ENCODE data around the gene EFCAB6. TPM values are rescaled to one million over a fixed set of nuclear protein-coding genes. Genes with fewer than 3 reads are reported as not detected.
A peak's percentile ranks its signal among the peaks of the same experiment; 100 is the strongest.

EFCAB6 gene
- total and polyA plus RNA-seq, 7 experiments from 2014 or later: 0.08 to 1.4 (median 0.39) TPM; not detected in 1

GRCh38 chr22:43483669-43484068, 328.4 kb downstream of the EFCAB6 start:
- Mint-ChIP-seq H3K36me3 (no peaks in the 10 kb centered on the region), H3K27me3 (peaks cover 0 to 4% (median 0%) of the 10 kb centered on the region in 5 donors), H3K4me3 (no peak overlapping the region), H3K9me3 (peaks cover 0 to 2% (median 0%) of the 10 kb centered on the region in 11 donors), H3K4me1 (peaks cover 3 to 23% (median 17%) of the 10 kb centered on the region in 7 donors), H3K27ac (no peak overlapping the region)
- DNase-seq (no peak), ATAC-seq (no peak)
- Histone ChIP-seq H3K36me3 (ENCODE audit: control insufficient read depth in 2 of 3, insufficient read depth in 3 of 3, low read length in 3 of 3) (no peaks in the 10 kb centered on the region), H3K27ac (ENCODE audit: low read depth, low read length) (no peak overlapping the region), H3K9me3 (ENCODE audit: control insufficient read depth in 2 of 3, low read length in 3 of 3) (no peaks in the 10 kb centered on the region), H3K4me3 (ENCODE audit: low read length) (no peak overlapping the region), H3K27me3 (ENCODE audit: control insufficient read depth in 2 of 2, insufficient read depth in 2 of 2, low read length in 2 of 2) (no peaks in the 10 kb centered on the region), H3K4me1 (ENCODE audit: control insufficient read depth in 2 of 2, insufficient read depth in 2 of 2, low read length in 2 of 2) (no peaks in the 10 kb centered on the region)
- POLR2A ChIA-PET: no interaction called here
- CTCF ChIA-PET: no interaction called here
- intact Hi-C loops (cut with micrococcal nuclease): loop anchor here in 1 of 2 donors (5.0 kb wide), 1 partner anchor 96 kb away; no protein-coding TSS in a partner anchor

- ChIA-PET CTCF (no interaction called here), POLR2A (no interaction called here)
- Histone ChIP-seq H3K36me3 (ENCODE audit: control insufficient read depth in 2 of 3, insufficient read depth in 3 of 3, low read length in 3 of 3) (no peaks in the 10 kb centered on the region), H3K9me3 (ENCODE audit: control insufficient read depth in 2 of 3, low read length in 3 of 3) (no peaks in the 10 kb centered on the region), H3K4me1 (ENCODE audit: control insufficient read depth in 2 of 2, insufficient read depth in 2 of 2, low read length in 2 of 2) (no peaks in the 10 kb centered on the region), H3K27ac (ENCODE audit: low read depth, low read length) (no peak overlapping the region), H3K27me3 (ENCODE audit: control insufficient read depth in 2 of 2, insufficient read depth in 2 of 2, low read length in 2 of 2) (no peaks in the 10 kb centered on the region), H3K4me3 (ENCODE audit: low read length) (no peak overlapping the region)
- Mint-ChIP-seq H3K27ac (no peak overlapping the region), H3K27me3 (peaks cover 0 to 4% (median 0%) of the 10 kb centered on the region in 5 donors), H3K4me3 (no peak overlapping the region), H3K4me1 (peaks cover 3 to 23% (median 17%) of the 10 kb centered on the region in 7 donors), H3K36me3 (no peaks in the 10 kb centered on the region), H3K9me3 (peaks cover 0 to 2% (median 0%) of the 10 kb centered on the region in 11 donors)
- ATAC-seq (no peak), DNase-seq (no peak)
- intact Hi-C loops (cut with micrococcal nuclease): loop anchor here in 1 of 2 donors (5.0 kb wide), 1 partner anchor 96 kb away; no protein-coding TSS in a partner anchor
Measured at GRCh38 chr22:43483266-43483665, 328.8 kb downstream of the EFCAB6 start.

DNA sequence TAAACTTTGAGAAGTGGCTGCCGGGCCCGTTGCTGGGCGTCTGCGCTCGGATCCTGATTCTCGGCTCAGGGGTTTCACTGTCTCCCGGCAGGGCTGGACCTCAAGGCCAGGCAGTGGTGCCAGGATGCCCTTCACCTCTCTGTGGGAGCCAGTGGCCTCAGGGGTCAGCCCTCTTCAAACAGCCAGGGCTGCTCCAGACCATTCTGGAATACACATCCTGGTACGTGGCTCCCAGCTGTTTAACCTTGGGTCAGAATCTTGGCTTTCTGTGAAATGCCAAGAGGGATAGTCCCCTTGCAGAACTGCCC, 329.8 kb downstream of the EFCAB6 start:
- H3K27me3 ChIP-seq (ENCODE audit: control insufficient read depth in 2 of 2, insufficient read depth in 2 of 2, low read length in 2 of 2): no peaks in the 10 kb centered on the region
- H3K4me1 Mint-ChIP-seq: peaks cover 3 to 23% (median 17%) of the 10 kb centered on the region in 7 donors
- no peak for DNase-seq
- ChIA-PET CTCF (no interaction called here), POLR2A (no interaction called here)
- H3K36me3 Mint-ChIP-seq: no peaks in the 10 kb centered on the region
- peaks cover 0 to 2% (median 0%) of the 10 kb centered on the region in 11 donors for H3K9me3 Mint-ChIP-seq
- H3K4me3 Mint-ChIP-seq: peak overlapping the region in 7 of 10 donors; percentile 1 to 92 (median 84)
- H3K27me3 Mint-ChIP-seq: peaks cover 0 to 4% (median 0%) of the 10 kb centered on the region in 5 donors
- H3K27ac Mint-ChIP-seq: peak overlapping the region in 7 of 9 donors; percentile 66 to 97 (median 88)
- peak overlapping the region; percentile 61 for H3K27ac ChIP-seq (ENCODE audit: low read depth, low read length)
- ATAC-seq: no peak
- no peak overlapping the region for H3K4me3 ChIP-seq (ENCODE audit: low read length)
- H3K9me3 ChIP-seq (ENCODE audit: control insufficient read depth in 2 of 3, low read length in 3 of 3): no peaks in the 10 kb centered on the region
- no peaks in the 10 kb centered on the region for H3K36me3 ChIP-seq (ENCODE audit: control insufficient read depth in 2 of 3, insufficient read depth in 3 of 3, low read length in 3 of 3)
- no peaks in the 10 kb centered on the region for H3K4me1 ChIP-seq (ENCODE audit: control insufficient read depth in 2 of 2, insufficient read depth in 2 of 2, low read length in 2 of 2)
- intact Hi-C loops (cut with micrococcal nuclease): loop anchor here in 1 of 2 donors (5.0 kb wide), 1 partner anchor 95 kb away; no protein-coding TSS in a partner anchor

GRCh38 chr22:43481568-43482317, 330.4 kb downstream of the EFCAB6 start:
- no peaks in the 10 kb centered on the region for H3K9me3 Mint-ChIP-seq
- H3K27ac Mint-ChIP-seq: peak overlapping the region; percentile 66 to 97 (median 88)
- ChIA-PET POLR2A (no interaction called here), CTCF (interaction anchor here (1.2 kb wide), 1 partner anchor 95 kb away, joined by 3 read pairs; no protein-coding TSS in a partner anchor)
- Histone ChIP-seq H3K36me3 (ENCODE audit: control insufficient read depth in 2 of 3, insufficient read depth in 3 of 3, low read length in 3 of 3) (no peaks in the 10 kb centered on the region), H3K4me1 (ENCODE audit: control insufficient read depth in 2 of 2, insufficient read depth in 2 of 2, low read length in 2 of 2) (no peaks in the 10 kb centered on the region), H3K27ac (ENCODE audit: low read depth, low read length) (peak overlapping the region; percentile 61), H3K27me3 (ENCODE audit: control insufficient read depth in 2 of 2, insufficient read depth in 2 of 2, low read length in 2 of 2) (no peaks in the 10 kb centered on the region), H3K4me3 (ENCODE audit: low read length) (peak overlapping the region; percentile 34), H3K9me3 (ENCODE audit: control insufficient read depth in 2 of 3, low read length in 3 of 3) (no peaks in the 10 kb centered on the region)
- peaks cover 0 to under 1% (median 0%) of the 10 kb centered on the region in 5 donors for H3K27me3 Mint-ChIP-seq
- peaks cover 3 to 23% (median 17%) of the 10 kb centered on the region in 7 donors for H3K4me1 Mint-ChIP-seq
- intact Hi-C loops (cut with micrococcal nuclease): loop anchor here in 1 of 2 donors (5.0 kb wide), 1 partner anchor 94 kb away; no protein-coding TSS in a partner anchor
- DNase-seq: peak in 6 of 9 donors; percentile 8 to 40 (median 30)
- no peaks in the 10 kb centered on the region for H3K36me3 Mint-ChIP-seq
- peak overlapping the region; percentile 75 to 92 (median 86) for H3K4me3 Mint-ChIP-seq
- ATAC-seq: peak; percentile 70

GRCh38 chr22:43479962-43480361, 332.1 kb downstream of the EFCAB6 start:
- no peaks in the 10 kb centered on the region for H3K36me3 ChIP-seq (ENCODE audit: control insufficient read depth in 2 of 3, insufficient read depth in 3 of 3, low read length in 3 of 3)
- Mint-ChIP-seq H3K9me3 (no peaks in the 10 kb centered on the region), H3K27ac (peak overlapping the region in 4 of 9 donors; percentile 19 to 66 (median 26)), H3K27me3 (no peaks in the 10 kb centered on the region), H3K4me3 (no peak overlapping the region), H3K4me1 (peaks cover 3 to 23% (median 17%) of the 10 kb centered on the region in 7 donors), H3K36me3 (no peaks in the 10 kb centered on the region)
- H3K4me3 ChIP-seq (ENCODE audit: low read length): no peak overlapping the region
- DNase-seq (no peak), ATAC-seq (no peak)
- CTCF ChIA-PET: no interaction called here
- intact Hi-C loops (cut with micrococcal nuclease): loop anchor here in 1 of 2 donors (5.0 kb wide), 1 partner anchor 93 kb away; no protein-coding TSS in a partner anchor
- H3K4me1 ChIP-seq (ENCODE audit: control insufficient read depth in 2 of 2, insufficient read depth in 2 of 2, low read length in 2 of 2): no peaks in the 10 kb centered on the region
- no peaks in the 10 kb centered on the region for H3K27me3 ChIP-seq (ENCODE audit: control insufficient read depth in 2 of 2, insufficient read depth in 2 of 2, low read length in 2 of 2)
- no peaks in the 10 kb centered on the region for H3K9me3 ChIP-seq (ENCODE audit: control insufficient read depth in 2 of 3, low read length in 3 of 3)
- POLR2A ChIA-PET: no interaction called here
- H3K27ac ChIP-seq (ENCODE audit: low read depth, low read length): no peak overlapping the region

- no peaks in the 10 kb centered on the region for H3K27me3 ChIP-seq (ENCODE audit: control insufficient read depth in 2 of 2, insufficient read depth in 2 of 2, low read length in 2 of 2)
- CTCF ChIA-PET: no interaction called here
- H3K9me3 ChIP-seq (ENCODE audit: control insufficient read depth in 2 of 3, low read length in 3 of 3): no peaks in the 10 kb centered on the region
- peaks cover 3 to 23% (median 17%) of the 10 kb centered on the region in 7 donors for H3K4me1 Mint-ChIP-seq
- no peaks in the 10 kb centered on the region for H3K36me3 ChIP-seq (ENCODE audit: control insufficient read depth in 2 of 3, insufficient read depth in 3 of 3, low read length in 3 of 3)
- DNase-seq (no peak), ATAC-seq (no peak)
- POLR2A ChIA-PET: no interaction called here
- H3K4me3 ChIP-seq (ENCODE audit: low read length): no peak overlapping the region
- H3K27ac Mint-ChIP-seq: peak overlapping the region in 1 of 9 donors; percentile 19
- no peaks in the 10 kb centered on the region for H3K4me1 ChIP-seq (ENCODE audit: control insufficient read depth in 2 of 2, insufficient read depth in 2 of 2, low read length in 2 of 2)
- H3K27me3 Mint-ChIP-seq: no peaks in the 10 kb centered on the region
- no peak overlapping the region for H3K4me3 Mint-ChIP-seq
- intact Hi-C loops (cut with micrococcal nuclease): no loop called here
- no peak overlapping the region for H3K27ac ChIP-seq (ENCODE audit: low read depth, low read length)
- no peaks in the 10 kb centered on the region for H3K9me3 Mint-ChIP-seq
- no peaks in the 10 kb centered on the region for H3K36me3 Mint-ChIP-seq
Measured at GRCh38 chr22:43479301-43479950, 332.7 kb downstream of the EFCAB6 start.

Data from naive thymus-derived CD4-positive, alpha-beta T cell (primary cell).